PC-9 (cell line): Measurements from ENCODE around the gene TSR3.

Source experiments
- CTCF ChIP-seq: fragments of 200-600 bp; sonication (generic); conservative IDR thresholded peaks from 2 replicates; pipeline ENCODE4 v1.6.1; 2017; ENCODE audit warnings: mixed run types, antibody characterized with exemption, mild to moderate bottlenecking, moderate library complexity
- EZH2 ChIP-seq: fragments of 200-600 bp; sonication (generic); IDR thresholded peaks from 2 replicates; pipeline ENCODE4 v1.8.0; 2017; ENCODE audit warnings: antibody characterized with exemption, low read depth

- TF ChIP-seq CTCF (no peak), EZH2 (no peak)
Observed at GRCh38 chr16:1312467-1312816, 39.2 kb downstream of the TSR3 start.
